Fibroblast of the aortic adventitia (primary cell): ENCODE measurements around the gene RXRB. TPM values are rescaled to one million over a fixed set of nuclear protein-coding genes. Genes with fewer than 3 reads are reported as not detected.

Experiments used
- DNase-seq: peaks from one replicate; pipeline ENCODE4 v3.0.0-alpha.2; 2010; ENCODE audit warnings: low read depth
- H3K4me3 ChIP-seq: 2 replicates; pipeline ENCODE4 v1.5.1; 2011; ENCODE audit warnings: low read depth, mild to moderate bottlenecking, control low read depth, low read length, moderate library complexity
- CTCF ChIP-seq: IDR thresholded peaks from 2 replicates; pipeline ENCODE4 v1.5.1; 2011; ENCODE audit warnings: mild to moderate bottlenecking, low read length, control low read depth, inconsistent platforms; ENCODE audit not compliant: insufficient read depth
- total RNA-seq: library from RNA; depleted of rRNA; stranded (reverse); fragments of >200 nt; gene quantifications from 2 replicates; pipeline ENCODE4 v1.2.3, GENCODE V29; 2012; ENCODE audit warnings: low replicate concordance

Gene RXRB
- total RNA-seq, 1 donor = 22.6 TPM

- no peak for TF ChIP-seq CTCF
- no peak overlapping the region for H3K4me3 ChIP-seq
- no peak for DNase-seq
Measured at GRCh38 chr6:33171016-33171879, 29.2 kb downstream of the RXRB start.

- H3K4me3 ChIP-seq = no peak overlapping the region
- no peak for DNase-seq
- TF ChIP-seq CTCF = no peak
Measured at GRCh38 chr6:33170176-33171015, 30.1 kb downstream of the RXRB start.

GRCh38 chr6:33169291-33170175 lies 30.9 kb downstream of the RXRB start:
- DNase-seq = no peak
- no peak for TF ChIP-seq CTCF
- H3K4me3 ChIP-seq = no peak overlapping the region

- no peak overlapping the region for H3K4me3 ChIP-seq
- no peak for TF ChIP-seq CTCF
- no peak for DNase-seq
Measured at GRCh38 chr6:33168639-33169038, 31.8 kb downstream of the RXRB start.

- no peak for DNase-seq
- TF ChIP-seq CTCF = no peak
- no peak overlapping the region for H3K4me3 ChIP-seq
Measured at GRCh38 chr6:33168284-33168601, 32.2 kb downstream of the RXRB start.
